Fibroblast of the conjunctiva (primary cell): ENCODE measurements around the gene ATL2.

ENCODE experiments used
- DNase-seq: peaks from one replicate; pipeline ENCODE4 v3.0.0-alpha.2; 2010; ENCODE audit warnings: low read depth

The ATL2 gene

DNA sequence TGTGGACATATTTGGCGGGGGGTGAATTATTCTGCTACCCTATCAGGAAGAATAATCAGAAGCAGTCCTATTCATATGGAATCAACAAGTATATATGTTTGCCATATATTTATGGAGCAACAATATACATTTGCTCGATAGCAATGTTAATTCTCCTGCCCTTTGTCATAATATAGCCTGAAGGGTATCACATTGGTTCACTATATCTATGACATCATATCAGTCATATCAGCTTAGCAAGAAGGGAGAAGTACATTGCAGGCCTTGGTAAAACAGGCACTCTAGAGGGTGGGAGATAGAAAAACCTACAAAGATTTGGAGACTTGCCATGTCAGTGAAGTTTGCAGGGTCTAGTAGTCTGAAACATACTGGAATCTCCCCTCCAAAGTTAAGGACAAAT is 128.4 kb downstream of the ATL2 start:
- no peak for DNase-seq

DNA sequence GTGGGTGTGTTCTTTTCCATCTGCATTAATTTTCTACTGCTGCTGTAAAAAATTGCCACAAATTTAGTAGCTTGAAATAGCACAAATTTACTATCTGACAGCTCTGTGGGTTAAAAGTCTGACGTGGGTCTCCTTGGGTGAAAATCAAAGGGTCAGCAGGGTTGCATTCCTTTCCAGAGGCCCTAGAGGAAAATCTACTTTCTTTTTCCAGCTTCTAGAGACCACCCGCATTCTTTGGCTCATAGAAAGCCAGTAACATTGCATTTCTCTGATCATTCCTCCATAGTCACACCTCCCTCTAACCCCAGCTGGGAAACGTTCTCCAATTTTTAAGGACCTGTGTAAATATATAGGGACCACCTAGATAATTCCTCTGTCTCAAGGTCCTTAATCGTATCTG is 128.8 kb downstream of the ATL2 start:
- DNase-seq: no peak

DNA sequence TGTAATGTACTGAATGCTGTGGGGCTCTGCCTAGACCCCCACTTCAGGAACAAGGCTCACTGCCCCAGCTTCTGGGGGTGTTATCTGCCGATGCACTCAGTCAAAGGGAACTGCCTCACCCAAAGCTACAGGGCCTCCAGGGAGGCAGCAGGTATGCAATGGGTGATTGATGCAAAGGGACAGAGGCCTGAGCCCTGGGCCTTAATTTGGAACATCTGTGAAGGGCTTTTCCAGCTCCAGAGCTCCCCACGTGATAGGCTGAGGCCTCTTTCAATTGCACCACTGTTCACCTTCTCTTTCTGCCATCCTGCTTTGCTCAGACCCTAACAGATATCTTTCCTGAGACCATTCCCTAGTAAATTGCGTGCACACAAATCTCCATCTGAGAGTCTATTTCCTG is 131.0 kb downstream of the ATL2 start:
- no peak for DNase-seq

GRCh38 chr2:38245114-38245641 is 131.9 kb downstream of the ATL2 start:
- DNase-seq: no peak

DNA sequence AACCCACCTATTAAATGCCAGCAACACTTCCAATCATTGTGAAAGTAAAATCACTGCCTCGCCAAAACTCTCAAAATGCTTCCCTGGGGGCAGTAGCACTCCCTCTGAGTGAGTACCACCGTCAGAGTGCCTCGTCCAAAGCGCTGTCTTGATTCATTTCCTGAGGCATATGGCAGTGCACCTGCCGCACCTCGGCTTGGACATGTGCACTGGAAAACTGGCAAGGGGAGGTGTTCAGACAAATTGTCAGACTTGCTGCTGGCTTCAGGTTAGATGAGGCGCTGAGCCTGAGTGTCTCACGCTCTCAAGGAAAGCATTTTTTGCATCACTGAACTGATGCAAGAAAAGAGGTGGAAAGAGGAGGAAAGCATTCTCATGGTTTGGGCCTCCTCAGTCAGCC is 132.8 kb downstream of the ATL2 start:
- DNase-seq: no peak
